Measurements from ENCODE around the gene ATP6V0B. TPM values are rescaled to one million over a fixed set of nuclear protein-coding genes. Genes with fewer than 3 reads are reported as not detected.

The ATP6V0B gene
- polyA plus RNA-seq, 1 donor from 2014 or later = 580 TPM

GRCh38 chr1:43993206-43993914, 18.6 kb downstream of the ATP6V0B start:
- H4K20me1 ChIP-seq (ENCODE audit: insufficient read depth) = no peaks in the 10 kb centered on the region
- TF ChIP-seq EP300 (conservative IDR thresholded peaks at IDR 0.05; ENCODE audit: poor library complexity, severe bottlenecking) (no peak), REST (IDR thresholded peaks at IDR 0.05; ENCODE audit: borderline replicate concordance) (no peak)
- no peaks in the 10 kb centered on the region for H3F3A ChIP-seq (ENCODE audit: insufficient read depth, low read length, poor library complexity, severe bottlenecking)
- no peak overlapping the region for H3K4me2 ChIP-seq (ENCODE audit: low read length)
- no peak overlapping the region for H3K4me3 ChIP-seq (ENCODE audit: low read length)
- no peaks in the 10 kb centered on the region for H3K79me2 ChIP-seq (replicated peaks; ENCODE audit: insufficient read depth, low read length)
- no peak overlapping the region for H3K9ac ChIP-seq (ENCODE audit: low read length)
- H3K9me3 ChIP-seq (ENCODE audit: low read length) = no peaks in the 10 kb centered on the region
- no peak overlapping the region for H2AFZ ChIP-seq (ENCODE audit: low read depth, low read length)
- no peaks in the 10 kb centered on the region for H3K27me3 ChIP-seq (ENCODE audit: insufficient read depth, low read depth, low read length)
- no peak overlapping the region for H3K27ac ChIP-seq (ENCODE audit: low read length)
- no peaks in the 10 kb centered on the region for H3K36me3 ChIP-seq (ENCODE audit: insufficient read depth, low read length)
- H3K9me2 ChIP-seq (ENCODE audit: insufficient read depth, low read length) = no peaks in the 10 kb centered on the region

- no peak overlapping the region for H3K4me2 ChIP-seq (ENCODE audit: low read length)
- H3K9me3 ChIP-seq (ENCODE audit: low read length) = no peaks in the 10 kb centered on the region
These were observed 19.3 kb downstream of the ATP6V0B start for GRCh38 chr1:43994071-43994470.

More at GRCh38 chr1:43994071-43994470, 19.3 kb downstream of the ATP6V0B start:
- H2AFZ ChIP-seq (ENCODE audit: low read depth, low read length) = no peak overlapping the region
- no peaks in the 10 kb centered on the region for H4K20me1 ChIP-seq (ENCODE audit: insufficient read depth)
- TF ChIP-seq POLR2AphosphoS5 (IDR thresholded peaks at IDR 0.05) (no peak), SMC3 (conservative IDR thresholded peaks at IDR 0.05; ENCODE audit: poor library complexity) (no peak), MXI1 (conservative IDR thresholded peaks at IDR 0.05; ENCODE audit: poor library complexity, severe bottlenecking) (no peak), RAD21 (conservative IDR thresholded peaks at IDR 0.05) (no peak), EP300 (conservative IDR thresholded peaks at IDR 0.05; ENCODE audit: poor library complexity, severe bottlenecking) (no peak), REST (IDR thresholded peaks at IDR 0.05; ENCODE audit: borderline replicate concordance) (no peak), CTCF (IDR thresholded peaks at IDR 0.05; ENCODE audit: poor library complexity, severe bottlenecking) (no peak)
- H3K9me2 ChIP-seq (ENCODE audit: insufficient read depth, low read length) = no peaks in the 10 kb centered on the region
- H3K27ac ChIP-seq (ENCODE audit: low read length) = no peak overlapping the region
- H3K36me3 ChIP-seq (ENCODE audit: insufficient read depth, low read length) = no peaks in the 10 kb centered on the region
- H3K79me2 ChIP-seq (replicated peaks; ENCODE audit: insufficient read depth, low read length) = no peaks in the 10 kb centered on the region
- H3K27me3 ChIP-seq (ENCODE audit: insufficient read depth, low read depth, low read length) = no peaks in the 10 kb centered on the region
- no peaks in the 10 kb centered on the region for H3F3A ChIP-seq (ENCODE audit: insufficient read depth, low read length, poor library complexity, severe bottlenecking)
- no peak overlapping the region for H3K4me3 ChIP-seq (ENCODE audit: low read length)
- H3K9ac ChIP-seq (ENCODE audit: low read length) = no peak overlapping the region

Data from neural cell (in vitro differentiated cells).